Astrocyte (in vitro differentiated cells and primary cell): ENCODE measurements around the gene IKZF2.

Source experiments
- EZH2 ChIP-seq: IDR thresholded peaks from 2 replicates; pipeline ENCODE4 v1.6.1; 2012; ENCODE audit warnings: mild to moderate bottlenecking, low read length, inconsistent platforms; ENCODE audit not compliant: insufficient read depth
- TF ChIP-seq, protein P1 (sequence below): IDR thresholded peaks from 2 replicates; pipeline ENCODE4 v1.5.1; 2011; ENCODE audit warnings: low read depth, mild to moderate bottlenecking, inconsistent platforms, low read length, moderate library complexity; ENCODE audit not compliant: insufficient read depth

DNA sequence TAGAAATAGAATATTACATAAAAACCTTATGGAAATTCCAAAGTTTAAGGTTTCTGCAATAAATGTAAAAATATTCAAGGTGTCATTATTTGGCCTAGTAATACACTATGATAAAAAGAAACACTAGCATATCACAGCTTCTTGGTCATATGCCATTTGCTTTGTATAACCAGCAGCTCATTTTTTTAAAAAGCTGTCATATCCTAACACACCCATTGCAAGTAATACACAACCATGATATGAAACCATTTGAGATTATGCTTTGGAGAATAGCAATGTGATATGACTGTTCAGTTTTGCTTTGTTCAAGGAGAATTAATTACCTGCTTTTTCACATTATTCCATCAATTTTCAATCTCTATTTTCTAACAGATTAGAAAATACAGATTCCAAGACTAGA is 149.0 kb downstream of the IKZF2 start:
- TF ChIP-seq, protein P1, sequence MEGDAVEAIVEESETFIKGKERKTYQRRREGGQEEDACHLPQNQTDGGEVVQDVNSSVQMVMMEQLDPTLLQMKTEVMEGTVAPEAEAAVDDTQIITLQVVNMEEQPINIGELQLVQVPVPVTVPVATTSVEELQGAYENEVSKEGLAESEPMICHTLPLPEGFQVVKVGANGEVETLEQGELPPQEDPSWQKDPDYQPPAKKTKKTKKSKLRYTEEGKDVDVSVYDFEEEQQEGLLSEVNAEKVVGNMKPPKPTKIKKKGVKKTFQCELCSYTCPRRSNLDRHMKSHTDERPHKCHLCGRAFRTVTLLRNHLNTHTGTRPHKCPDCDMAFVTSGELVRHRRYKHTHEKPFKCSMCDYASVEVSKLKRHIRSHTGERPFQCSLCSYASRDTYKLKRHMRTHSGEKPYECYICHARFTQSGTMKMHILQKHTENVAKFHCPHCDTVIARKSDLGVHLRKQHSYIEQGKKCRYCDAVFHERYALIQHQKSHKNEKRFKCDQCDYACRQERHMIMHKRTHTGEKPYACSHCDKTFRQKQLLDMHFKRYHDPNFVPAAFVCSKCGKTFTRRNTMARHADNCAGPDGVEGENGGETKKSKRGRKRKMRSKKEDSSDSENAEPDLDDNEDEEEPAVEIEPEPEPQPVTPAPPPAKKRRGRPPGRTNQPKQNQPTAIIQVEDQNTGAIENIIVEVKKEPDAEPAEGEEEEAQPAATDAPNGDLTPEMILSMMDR, result no peak
- no peak for TF ChIP-seq EZH2
